ENCODE results near the gene ROPN1B. TPM values are rescaled to one million over a fixed set of nuclear protein-coding genes. Genes with fewer than 3 reads are reported as not detected.
A peak's percentile ranks its signal among the peaks of the same experiment; 100 is the strongest.
"Not testable (repeated sequence)": the region's sequence is repeated elsewhere in the genome, so short reads cannot be mapped to it uniquely, and the experiment has no call there.

The ROPN1B gene
- total RNA-seq: not detected in 2 replicates

DNA sequence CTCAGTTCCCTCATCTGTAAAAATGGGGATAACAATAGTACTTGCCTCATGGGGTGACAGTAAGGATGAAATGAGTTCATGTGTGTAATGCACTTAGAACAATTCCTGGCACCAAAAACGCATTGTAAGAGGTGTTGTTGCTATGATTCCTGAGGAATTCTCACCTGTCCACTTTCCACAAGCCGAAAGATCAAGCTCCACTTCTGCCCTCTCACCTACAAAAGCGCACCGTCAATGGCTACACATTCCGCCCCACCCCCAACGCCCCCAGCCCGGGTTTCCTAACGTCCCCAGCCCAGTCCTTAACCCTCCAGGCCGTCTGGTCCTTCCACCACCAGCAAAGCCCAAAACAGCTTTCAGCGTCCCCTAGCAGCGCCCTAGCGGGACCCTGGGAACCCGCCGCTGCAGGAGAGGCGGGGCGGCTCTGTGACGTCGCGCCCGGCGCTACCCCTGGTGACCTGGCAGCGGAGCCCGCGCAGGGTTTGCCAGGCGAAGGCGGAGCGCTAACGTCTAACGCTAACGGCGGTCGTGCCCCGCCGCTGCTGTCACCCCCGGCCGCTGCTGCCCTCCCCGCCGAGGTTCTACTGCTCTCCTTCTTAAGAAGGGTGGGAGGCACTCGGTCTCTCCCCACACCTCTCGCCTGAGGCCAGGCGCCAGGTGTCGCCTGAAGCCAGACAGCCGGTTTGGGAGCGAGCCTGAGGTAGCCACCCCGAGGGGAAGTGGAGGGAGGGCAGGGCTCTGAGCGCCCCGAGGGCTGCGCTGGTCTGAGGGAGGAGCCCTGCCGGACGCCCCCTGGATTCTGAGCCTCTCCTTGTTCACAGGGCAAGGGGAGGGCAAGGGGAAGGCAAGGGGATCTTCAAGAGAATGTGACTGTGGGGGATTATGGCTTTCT lies at the start of gene ROPN1B:
TSS of gene ROPN1B (plus strand) at position 478 of the 892 bp plus-strand sequence. CDS start 2,877 bp downstream, outside the sequence.
- DNase-seq (ENCODE audit: low read depth in 2 of 2): not testable (repeated sequence)

GRCh38 chr3:125920191-125920590 lies 48.8 kb upstream of the ROPN1B start:
- not testable (repeated sequence) for DNase-seq (ENCODE audit: low read depth in 2 of 2)

GRCh38 chr3:125920751-125921279 lies 48.2 kb upstream of the ROPN1B start:
- DNase-seq (ENCODE audit: low read depth in 2 of 2): not testable (repeated sequence)

DNA sequence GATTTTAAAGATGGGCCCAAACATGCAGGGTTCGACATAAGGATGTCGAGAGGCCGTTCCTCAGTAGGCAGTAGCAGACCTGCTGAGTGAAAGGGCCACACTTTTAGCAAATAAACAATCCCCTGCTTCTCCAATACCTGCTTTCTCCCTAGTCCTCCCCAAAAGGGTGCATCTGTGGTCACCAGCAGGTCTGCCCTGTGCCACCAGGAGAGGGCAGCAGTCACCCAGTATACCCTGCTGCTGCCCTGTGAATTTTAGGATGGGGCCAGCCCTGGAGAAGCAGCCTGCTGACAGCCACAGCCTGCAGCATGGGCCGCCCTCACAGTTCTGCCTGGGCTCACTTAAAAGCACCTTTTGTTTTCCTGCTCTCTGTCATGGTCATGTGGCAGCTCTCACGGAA lies 47.3 kb upstream of the ROPN1B start:
- DNase-seq (ENCODE audit: low read depth in 2 of 2): peak in 1 of 2 donors; percentile 26

GRCh38 chr3:125923324-125924115 lies 45.5 kb upstream of the ROPN1B start:
- not testable (repeated sequence) for DNase-seq (ENCODE audit: low read depth in 2 of 2)

- not testable (repeated sequence) for DNase-seq (ENCODE audit: low read depth in 2 of 2)
These were observed 44.7 kb upstream of the ROPN1B start for GRCh38 chr3:125924276-125924675.

- DNase-seq (ENCODE audit: low read depth in 2 of 2): not testable (repeated sequence)
These were observed 43.3 kb upstream of the ROPN1B start for GRCh38 chr3:125925727-125926126.

DNA sequence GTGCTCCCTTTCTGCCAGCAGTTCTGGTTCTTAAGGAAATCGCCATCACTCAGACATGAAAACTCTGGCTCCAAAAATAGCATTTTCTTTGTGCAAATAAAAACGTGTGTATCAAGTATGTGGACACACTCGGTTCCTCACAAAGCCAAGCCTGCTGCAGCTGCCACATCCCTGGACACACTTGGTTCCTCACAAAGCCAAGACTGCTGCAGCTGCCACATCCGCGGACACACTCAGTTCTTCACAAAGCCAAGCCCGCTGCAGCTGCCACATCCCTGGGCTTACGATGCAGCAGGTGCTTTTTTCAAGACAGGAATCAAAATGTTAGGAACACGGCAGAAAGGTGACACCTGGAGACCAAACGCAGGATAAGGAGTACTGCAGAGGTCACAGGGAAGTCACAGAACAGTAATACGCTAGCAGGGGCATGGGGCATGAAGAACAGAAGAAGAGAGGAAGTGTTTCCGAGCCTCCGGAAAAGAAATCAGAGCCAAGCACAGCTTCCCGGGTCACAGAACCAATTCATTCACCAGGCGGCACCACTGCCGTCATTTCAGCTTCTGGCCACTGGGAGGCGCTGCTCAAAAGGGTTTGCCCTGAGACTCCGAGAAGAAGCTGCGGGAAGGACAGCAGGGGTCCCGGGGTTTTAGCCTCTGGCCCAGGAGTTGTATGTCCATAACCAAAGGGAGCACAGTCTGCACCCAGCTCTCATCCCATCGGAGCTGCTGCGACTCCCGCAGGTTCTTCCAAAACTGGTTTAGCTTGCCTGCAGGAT lies 40.0 kb upstream of the ROPN1B start:
- DNase-seq (ENCODE audit: low read depth in 2 of 2): peak in 1 of 2 donors; percentile 35

DNA sequence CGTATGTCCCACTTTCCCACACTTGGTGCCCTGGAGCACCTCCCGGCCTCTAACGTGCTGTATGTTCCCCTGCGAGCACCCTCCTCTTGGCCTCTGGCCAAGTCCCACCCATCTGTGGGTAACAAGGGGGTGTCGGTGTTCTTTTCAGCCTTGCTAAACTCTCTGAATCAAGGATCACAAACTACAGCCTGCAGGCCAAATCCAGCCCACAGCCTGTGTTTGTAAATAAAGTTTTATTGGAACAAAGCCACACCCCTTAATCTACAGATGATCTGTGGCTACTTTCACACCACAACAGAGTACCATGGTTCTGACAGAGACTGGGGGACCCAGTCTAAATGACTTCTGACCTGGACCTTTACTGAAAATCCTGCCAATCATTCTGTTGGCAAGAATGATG lies 39.2 kb upstream of the ROPN1B start:
- not testable (repeated sequence) for DNase-seq (ENCODE audit: low read depth in 2 of 2)

DNA sequence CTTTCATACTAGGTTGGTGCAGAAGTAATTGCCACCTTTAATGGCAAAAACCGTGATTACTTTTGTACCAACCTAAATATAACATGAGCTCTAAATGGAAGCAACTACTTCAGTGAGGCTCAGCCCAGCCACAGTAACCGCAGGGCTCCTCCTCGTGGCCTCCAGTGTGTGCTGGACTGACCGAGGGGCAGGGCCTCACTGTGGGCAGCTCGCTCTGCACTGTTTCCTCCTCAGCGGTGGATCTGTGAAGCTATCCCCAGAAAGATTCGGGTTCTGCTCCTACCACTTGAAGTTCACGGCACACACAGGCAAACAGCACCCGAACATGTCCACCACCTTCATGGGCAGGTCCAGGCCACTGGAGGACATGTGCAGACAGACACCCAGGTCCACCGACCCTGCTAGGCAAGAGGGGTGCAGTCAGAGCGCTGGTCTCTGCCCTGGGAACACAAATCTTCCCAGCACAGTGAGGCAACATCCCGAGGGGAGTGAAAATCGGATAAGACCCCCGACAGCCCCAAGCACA lies 37.6 kb upstream of the ROPN1B start:
- DNase-seq (ENCODE audit: low read depth in 2 of 2): not testable (repeated sequence)

DNA sequence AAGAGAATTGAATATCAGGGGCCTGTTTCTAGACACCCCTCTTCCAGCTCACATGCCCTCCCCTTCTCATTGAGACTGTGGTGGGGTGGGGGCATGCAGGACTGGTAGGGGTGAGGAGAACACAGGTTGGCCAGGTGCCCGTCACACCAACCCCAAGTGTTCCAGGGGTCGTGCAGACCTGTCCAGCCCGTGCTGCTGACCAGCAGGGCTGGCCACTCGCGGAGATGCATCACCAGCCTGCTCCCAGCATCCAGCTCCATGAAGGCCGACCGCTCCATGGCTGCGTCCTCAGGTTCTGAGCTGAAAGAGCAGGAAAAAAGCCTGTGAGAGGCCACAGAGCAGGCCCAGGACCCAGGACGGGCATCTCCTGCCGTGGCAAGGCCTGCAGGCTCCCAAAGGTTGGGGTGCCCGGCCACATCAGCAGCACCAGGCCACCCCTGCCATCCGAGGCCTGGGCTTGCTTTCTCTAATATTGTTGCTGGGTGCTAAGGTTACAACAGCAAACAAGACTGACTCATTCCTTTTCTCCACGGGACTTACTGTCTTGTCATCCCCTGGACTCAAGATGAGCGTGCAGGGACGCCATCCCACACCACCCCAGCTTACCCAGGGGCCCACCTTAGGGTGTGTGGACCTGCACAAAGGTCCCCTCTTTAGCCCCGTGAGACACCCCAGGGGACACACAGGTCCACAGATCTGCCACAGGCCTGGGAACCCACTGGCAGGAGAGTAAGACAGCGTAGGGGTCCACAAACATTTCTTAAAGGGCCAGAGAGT lies 35.4 kb upstream of the ROPN1B start:
- not testable (repeated sequence) for DNase-seq (ENCODE audit: low read depth in 2 of 2)

DNA sequence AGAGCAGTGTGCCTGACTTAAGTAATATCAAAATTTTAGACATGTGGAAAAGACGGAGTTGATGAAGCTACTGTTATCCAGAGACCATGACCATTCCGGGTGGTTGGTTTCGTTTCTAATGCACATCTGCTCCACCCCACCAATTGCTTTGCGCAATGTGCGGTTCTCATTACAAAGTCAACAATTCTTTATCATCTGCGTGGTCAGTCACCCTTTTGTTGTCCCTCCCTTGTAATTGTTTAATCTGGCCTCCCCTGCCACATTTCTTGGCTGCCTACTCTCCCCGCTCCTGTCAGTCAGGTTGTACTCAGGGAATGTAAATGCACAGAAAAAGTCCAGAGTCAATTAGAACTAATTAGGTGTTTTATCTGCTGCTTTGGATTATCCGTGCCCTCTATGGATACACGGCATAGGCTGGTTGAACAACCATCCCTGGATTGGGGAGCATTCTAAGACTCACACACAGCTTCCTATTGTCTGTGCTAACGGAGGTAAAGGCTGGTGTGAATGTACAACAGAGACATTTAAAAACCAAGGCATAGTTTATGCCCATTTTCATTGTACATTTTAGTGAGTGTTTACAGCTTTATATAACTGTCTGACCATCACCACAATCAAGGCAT lies 33.6 kb upstream of the ROPN1B start:
- DNase-seq (ENCODE audit: low read depth in 2 of 2): not testable (repeated sequence)

GRCh38 chr3:125936210-125936815 lies 32.7 kb upstream of the ROPN1B start:
- DNase-seq (ENCODE audit: low read depth in 2 of 2): not testable (repeated sequence)

GRCh38 chr3:125936891-125937290 lies 32.1 kb upstream of the ROPN1B start:
- DNase-seq (ENCODE audit: low read depth in 2 of 2): not testable (repeated sequence)

GRCh38 chr3:125947806-125948205 lies 21.2 kb upstream of the ROPN1B start:
- not testable (repeated sequence) for DNase-seq (ENCODE audit: low read depth in 2 of 2)

- DNase-seq (ENCODE audit: low read depth in 2 of 2): not testable (repeated sequence)
These were observed 20.1 kb upstream of the ROPN1B start for GRCh38 chr3:125948901-125949300.

DNA sequence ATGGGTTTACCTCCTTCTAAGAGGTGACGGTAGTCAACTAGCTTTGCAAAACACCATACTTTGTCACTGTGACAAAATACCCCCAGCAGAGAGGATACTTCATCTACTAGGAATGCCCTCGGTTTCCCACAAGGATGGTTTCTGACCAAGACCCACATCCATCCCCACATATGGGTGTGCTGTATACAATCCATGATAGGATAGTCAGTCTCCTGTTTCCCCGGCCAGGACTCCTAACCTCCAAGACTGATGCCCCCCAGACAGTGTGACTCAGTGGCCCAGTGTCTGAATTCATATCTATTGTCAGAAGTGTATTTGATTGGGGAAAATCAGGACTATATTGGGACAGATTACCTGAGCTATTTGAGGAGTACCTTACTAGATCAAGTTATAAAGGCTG lies 17.8 kb upstream of the ROPN1B start:
- not testable (repeated sequence) for DNase-seq (ENCODE audit: low read depth in 2 of 2)

GRCh38 chr3:125957020-125957419 lies 12.0 kb upstream of the ROPN1B start:
- not testable (repeated sequence) for DNase-seq (ENCODE audit: low read depth in 2 of 2)
